ENCODE data around the gene NCOA1.
"Not testable (repeated sequence)": the region's sequence is repeated elsewhere in the genome, so short reads cannot be mapped to it uniquely, and the experiment has no call there.

Gene NCOA1

DNA sequence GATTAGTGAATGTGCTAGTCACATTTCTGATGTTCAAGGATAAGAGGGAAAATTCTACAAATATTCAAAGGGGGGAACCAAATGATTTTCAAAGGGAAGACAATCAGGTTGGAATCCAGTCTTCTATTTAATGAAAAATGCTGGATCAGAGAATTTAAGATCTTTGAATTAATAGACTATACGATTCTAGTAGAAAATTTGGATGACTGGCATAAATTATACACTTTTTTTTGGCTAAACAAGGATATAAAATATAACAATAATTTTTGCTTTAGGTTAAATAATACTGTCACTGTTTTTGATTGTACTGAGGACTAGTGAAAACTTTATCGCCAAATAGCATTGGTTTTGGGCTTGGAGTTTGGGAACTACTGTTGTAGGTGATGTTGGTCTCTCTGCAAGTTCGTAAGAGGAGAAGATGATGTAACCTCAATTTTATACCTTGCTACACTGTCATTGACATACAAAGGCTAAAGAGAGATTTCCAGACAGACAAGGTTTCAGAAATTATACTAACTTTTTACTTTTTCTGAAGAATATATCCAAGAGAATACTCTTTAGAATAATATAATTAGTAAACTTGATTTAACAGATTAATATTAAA lies 51.3 kb downstream of the NCOA1 start:
- no peak for DNase-seq

DNA sequence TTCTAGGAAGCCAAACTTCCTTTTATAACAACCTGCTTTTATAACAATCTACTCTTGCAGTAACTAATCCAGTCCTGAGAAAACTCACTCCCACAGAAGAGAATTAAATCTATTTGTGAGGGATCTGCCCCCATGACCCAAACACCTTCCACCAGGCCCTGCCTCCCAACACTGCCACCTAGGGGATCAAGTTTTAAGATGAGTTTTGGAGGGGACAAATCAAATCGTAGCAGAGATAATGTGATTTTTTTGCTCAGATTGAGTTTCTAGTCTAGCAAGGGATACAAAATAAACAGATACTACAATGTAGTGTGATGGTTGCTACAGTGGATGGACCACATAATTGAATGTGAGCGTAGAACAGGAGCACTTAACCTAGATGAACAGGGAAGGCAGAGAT lies 52.2 kb downstream of the NCOA1 start:
- no peak for DNase-seq

DNA sequence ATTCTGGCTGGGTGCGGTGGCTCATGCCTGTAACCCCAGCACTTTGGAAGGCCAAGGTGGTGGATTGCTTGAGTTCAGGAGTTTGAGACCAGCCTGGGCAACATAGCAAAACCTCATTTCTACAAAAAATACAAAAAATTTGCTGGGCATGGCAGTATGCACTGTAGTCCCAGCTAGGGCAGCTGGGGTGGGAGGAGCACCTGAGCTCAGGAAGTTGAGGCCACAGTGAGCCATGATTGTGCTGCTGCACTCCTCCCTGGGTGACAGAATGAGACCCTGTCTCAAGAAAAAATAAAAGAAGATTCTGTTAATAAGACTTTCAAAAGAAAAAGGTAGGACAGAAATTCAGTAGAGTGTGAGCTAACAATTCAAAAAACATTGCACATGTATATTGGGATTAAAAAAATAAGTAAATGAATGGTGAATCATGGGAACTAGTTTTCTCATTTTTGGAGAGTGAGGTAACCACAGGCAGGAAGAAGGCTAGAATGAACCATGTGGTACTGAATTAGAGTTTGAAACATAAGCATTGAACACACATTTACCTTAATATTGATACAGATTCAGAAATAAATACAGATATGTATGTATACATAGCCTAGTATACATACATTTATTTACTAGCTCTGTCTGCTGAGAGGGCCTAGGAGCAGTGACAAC lies 53.5 kb downstream of the NCOA1 start:
- no peak for DNase-seq

DNA sequence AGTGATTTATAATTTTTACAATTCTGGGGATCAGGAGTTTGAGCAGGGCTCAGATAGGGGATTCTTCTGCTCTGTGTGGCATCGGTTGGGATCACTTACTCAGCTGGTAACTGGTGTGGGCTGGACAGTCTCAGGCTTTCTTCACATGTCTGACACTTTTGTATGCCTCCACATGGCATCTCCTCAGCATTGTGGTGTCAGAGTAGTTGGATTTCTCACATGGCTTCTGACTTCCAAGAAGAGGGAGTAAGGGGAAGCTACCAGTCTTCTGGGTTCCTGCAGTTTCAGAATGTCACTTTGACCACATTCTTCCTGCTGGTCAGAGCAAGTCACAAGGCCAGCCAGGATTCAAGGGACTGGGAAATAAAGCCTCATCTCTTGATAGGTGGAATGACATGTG lies 55.6 kb downstream of the NCOA1 start:
- DNase-seq, result no peak

DNA sequence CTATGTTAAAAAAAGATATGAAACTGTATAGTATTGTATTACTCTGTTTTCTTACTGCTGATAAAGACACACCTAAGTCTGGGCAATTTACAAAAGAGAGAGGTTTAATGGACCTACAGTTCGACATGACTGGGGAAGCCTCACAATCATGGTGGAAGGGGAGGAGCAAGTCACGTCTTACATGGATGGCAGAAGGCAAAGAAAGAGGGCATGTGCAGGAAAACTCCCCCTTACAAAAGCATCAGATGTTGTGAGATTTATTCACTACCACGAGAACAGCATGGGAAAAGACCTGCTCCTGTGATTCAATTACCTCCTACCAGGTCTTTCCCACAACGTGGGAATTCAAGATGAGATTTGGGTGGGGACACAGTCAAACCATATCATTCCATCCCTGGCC lies 57.0 kb downstream of the NCOA1 start:
- DNase-seq, result no peak

DNA sequence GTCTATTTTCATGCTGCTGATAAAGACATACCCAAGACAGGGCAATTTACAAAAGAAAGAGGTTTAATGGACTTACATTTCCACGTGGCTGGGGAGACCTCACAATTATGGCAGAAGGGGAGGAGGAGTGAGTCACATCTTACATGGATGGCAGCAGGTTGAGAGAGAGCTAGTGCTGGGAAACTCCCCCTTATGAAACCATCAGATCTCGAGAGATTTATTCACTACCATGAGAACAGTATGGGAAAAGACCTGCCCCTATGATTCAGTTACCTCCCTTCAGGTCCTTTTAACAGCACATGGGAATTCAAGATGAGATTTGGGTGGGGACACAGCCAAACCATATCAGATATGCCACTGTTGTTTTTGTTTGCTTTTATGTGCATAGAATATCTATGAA lies 59.2 kb downstream of the NCOA1 start:
- not testable (repeated sequence) for DNase-seq

DNA sequence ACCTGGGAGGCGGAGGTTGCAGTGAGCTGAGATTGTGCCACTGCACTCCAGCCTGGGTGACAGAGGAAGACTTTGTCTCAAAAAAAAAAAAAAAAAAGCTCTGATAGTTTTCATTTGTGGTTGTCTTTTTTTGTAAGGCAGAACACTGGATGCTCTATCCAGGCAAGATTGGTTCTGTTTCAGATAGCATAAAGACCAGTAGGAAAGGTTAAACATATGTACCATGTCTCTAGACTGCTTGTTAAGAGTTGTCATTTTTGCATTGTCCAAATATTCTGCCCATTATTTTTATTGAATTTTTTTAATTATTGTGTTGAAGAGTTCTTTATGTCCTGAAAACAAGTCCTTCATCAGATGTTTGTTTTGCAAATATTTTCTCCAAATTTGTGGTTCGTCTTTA lies 60.0 kb downstream of the NCOA1 start:
- DNase-seq, result no peak

DNA sequence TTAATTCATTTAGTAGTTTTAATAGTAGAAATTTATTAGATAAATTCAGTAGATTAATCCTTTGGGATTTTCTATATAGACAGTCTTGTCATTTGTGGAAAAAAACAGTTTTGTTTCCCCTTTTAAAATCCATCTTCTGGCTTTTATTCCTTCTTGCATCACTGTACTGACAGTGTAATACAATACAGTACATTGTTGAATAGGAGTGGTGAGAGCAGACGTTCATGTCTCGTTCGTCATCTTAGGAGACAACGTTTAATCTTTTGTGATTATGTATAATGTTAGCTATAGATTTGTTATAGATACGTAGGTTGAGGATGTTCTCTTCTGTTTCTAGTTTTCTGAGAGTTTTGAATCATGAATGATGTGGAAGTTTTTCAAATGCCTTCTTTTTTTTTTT lies 61.8 kb downstream of the NCOA1 start:
- no peak for DNase-seq

DNA sequence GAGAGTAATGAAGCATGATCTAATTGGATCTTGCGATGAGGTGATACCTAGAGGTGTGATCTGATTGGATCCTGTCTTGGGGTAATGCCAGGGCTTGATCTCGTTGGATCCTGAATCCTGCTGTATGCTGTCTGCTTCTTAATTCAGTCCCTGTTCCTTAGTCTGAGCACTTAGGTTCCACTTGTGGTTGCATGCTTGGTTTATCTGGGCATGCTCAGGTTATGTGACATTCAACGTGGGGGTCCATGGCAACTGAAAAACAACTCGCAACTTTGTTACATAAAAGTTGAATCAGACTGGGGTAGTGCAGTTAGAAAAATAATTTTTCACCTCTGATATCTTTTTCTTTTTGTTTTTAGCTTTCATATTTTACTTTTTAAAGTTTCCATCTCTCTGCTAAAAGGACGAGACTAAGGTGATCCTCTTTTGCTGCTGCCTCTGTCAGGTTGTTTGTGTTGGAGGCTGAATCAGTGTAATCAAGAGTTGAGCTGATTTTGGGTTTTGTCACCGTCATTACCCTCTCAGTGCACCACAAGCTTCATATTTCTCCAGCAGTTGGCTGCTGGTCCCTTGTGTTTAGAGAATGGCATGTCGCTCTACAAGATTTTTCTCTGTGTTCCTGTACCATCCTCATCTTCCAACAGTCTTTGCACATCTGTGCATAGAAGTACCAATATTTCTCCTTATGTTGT lies 67.9 kb downstream of the NCOA1 start:
- no peak for DNase-seq

DNA sequence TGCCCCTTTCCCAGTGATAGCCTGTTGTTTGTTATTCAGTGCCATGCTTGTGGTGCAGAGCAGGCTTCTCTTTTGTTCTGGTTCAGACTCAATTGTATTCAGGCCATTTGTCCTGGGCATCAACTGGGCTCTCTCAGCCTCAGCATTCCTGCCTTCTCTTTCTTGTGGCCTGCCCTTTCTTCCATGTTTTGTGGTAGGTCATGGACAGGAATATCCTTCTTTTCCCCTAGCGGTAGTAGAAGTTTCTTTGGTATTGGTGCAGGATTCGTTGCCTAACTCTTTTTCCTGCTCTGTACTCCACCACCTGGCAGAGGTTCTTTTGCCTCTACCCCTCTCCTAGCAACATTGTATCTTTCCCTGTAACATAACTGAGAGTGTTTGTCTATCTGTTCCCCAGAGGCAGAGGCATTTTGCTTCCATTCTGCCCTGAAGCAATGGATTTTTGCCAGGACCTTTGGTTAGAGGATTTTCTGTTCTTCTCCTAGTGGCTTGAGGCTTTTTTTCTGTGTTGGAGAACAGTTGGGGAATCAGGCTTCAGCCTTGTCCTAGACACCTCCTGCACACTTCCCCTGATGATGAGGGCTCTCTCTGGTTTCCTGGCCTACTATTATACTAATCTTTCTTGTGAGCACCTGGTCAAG lies 68.5 kb downstream of the NCOA1 start:
- DNase-seq, result no peak

DNA sequence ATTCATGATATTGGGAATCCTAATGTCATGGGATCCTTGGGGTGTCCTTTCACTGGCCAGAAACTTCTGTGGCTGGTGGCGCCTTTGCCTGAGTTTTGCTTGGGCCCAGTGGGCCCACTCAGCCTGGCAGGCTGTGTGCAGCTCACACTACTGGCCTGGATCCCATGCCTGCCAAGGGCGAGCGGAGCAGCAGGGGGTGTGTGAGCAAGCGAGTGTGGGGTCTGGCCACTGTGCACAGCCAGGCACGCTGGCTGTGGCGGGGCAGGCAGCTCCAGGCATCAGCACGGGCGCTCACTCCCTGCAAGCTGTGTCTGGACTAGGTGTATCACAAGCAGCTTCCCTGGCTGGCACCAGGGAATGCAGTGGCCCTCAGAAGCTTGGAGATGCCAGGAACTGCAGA lies 74.5 kb downstream of the NCOA1 start:
- DNase-seq, result no peak

DNA sequence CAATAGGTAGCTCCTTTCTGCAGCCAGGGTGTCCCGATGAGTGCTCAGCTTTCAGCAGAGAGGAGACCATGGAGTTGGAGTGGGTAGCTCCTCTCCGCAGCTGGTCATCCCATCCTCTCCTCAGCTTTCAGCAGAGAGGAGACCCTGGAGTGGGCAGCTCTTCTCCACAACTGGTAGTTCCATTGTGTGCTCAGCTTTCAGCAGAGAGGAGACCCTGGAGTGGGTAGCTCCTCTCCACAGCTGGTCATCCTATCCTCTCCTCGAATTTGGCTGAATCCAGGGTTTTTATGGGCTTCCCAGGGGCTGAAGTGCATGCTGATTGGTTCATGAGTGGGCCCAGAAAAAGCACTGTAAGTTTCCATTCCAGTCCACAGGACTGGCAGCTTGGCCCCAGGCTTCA lies 75.2 kb downstream of the NCOA1 start:
- no peak for DNase-seq

DNA sequence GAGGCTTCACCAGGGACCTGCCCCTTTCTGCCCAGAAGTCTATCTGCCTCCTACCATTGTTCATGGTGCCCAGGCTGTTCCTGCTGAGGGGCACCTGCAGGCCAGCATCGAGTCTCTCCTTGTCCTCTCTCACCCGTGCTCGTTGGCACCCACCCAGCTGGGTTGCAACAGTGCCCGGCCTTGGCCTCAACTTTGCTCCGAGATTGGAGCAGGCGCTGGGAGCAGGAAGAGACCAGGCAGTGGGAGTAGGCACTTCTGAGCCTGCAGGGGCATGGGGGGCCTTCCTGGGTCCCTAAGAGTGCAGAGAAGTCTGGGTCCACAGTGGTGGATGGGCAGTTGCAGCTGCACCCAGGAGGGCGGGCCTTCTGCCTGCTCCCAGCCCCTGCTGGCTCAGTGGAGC lies 75.6 kb downstream of the NCOA1 start:
- DNase-seq, result no peak

DNA sequence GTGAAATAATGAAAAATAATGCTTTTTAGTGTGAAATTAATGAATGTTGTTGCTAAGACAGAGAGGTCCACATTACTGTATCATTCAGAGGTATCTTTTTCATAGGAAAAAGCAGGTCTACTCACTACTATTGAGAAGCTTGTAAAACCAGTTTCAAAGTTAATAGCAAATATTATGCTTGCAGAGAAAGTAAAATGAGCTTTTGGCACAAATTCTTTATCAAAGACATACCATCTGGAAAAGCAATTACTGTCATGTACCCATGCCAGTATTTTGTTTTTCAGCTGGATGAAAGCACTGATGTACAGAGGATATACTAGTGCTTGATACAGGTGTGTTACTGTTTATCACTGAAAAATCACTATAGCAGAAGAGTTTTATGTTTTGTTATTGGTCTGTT lies 77.5 kb downstream of the NCOA1 start:
- DNase-seq, result no peak

DNA sequence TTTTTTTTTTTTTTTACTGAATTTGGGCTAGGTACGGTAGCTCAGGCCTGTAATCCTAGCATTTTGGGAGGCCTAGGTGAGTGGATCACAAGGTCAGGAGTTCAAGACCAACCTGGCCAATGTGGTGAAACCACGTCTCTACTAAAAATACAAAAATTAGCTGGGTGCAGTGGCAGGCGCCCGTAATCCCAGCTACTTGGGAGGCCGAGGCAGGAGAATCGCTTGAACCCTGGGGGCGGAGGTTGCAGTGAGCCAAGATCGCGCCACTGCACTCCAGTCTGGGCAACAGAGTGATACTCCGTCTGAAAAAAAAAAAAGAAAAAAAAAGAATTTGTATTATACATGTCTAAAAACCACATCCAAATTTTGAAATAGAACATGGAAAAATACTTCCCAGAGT lies 78.5 kb downstream of the NCOA1 start:
- not testable (repeated sequence) for DNase-seq

DNA sequence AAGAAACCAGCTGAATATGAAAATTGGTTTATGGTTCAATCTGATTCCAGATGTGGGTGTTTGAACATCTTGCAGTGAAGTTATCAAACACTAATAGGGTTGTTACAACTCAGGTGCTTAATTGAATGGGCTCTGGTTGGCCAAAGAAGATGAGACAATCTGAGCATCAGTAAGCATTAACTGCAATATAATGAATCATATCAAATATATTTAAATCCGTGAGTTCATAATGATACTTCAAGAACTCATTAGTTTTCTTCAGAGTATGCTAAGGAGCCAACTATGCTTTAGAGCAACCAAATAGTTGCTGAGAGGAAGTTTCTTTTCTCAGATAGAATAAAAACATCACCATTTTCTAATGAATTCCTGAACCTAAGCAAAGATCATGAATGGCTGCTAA lies 79.2 kb downstream of the NCOA1 start:
- no peak for DNase-seq

DNA sequence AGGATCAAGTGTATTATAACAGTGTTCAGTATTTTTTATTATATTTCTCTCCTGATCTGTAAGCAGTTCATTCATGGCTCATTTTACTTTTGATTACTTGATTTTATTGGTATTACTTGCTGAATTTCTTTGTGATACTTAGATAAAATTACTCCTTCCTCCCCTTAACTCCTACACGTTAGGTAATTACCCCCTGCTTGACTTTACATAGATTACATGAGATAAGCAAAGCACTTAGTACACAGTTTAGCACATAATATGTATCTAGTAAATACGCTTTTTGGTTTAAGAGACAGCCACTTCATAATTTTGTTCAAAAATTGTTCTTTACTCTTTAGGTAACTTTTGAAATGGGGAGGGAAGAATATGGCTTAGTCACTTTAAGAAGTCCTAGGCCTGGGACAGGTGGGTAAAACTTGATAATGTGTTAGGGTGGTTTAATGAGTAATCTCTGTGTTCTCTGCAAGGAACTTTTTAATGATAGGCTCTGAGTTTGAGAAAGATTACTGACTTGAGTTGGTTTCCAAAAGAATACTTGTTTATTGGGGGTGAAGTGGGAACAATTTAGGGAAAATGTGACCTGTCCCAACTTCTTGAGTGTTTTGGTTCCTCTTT lies 80.9 kb downstream of the NCOA1 start:
- DNase-seq, result no peak

DNA sequence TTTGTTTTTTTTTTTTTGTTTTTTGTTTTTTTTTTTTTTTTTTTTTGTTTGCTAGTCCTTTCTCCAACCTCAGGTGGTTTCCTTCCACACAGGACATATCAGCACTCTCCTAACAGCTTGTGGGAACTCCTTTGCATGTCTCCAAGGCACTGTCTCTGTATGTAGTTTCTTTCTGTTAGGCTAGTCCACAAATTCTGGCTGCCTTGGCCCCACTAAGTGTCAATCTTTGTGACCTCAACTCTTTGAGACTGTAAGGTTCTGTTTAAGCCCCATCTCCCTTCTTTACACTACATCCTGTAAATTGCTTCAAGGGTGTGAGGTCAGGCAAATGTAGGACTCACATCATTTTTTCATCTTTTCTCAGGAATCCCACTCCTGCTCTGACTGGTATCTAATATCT lies 85.1 kb downstream of the NCOA1 start:
- no peak for DNase-seq

DNA sequence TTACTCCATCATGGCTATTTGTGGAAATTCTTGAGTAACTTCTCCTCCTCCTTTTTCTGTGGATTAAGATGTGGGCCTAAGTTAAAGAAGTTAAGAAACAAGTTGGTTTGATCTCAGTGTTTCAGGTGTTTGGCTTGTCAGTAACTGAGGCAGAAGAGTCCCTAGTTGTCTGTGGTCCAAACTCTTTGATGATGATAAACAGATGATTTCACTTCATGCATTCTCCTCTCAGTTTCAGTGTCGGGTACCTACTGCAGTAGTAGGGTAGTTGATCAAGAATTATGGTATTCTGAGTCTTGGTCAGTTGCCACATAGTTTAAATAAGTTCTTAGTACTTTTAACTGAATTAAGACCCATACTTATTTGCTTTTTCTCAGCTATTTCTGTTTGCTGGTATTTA lies 85.6 kb downstream of the NCOA1 start:
- no peak for DNase-seq

DNA sequence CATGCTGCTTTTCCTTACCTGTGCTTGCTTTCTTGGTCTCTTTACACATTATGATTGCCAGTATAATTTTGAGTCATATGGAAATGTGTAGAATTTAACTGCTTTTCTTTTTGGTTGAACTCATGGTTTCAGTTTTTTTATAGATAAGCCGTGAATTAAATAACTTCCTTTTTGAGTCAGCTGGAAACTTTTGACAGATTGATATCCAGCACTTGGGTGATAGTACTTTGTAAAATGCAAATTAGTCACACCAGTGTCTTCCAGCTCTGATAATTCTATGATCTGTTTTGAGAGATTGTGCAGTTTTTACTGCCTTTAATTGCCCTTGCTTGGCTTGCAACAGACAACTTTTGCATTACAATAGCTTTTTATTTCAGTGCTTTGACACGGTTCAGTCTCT lies 86.4 kb downstream of the NCOA1 start:
- no peak for DNase-seq

DNA sequence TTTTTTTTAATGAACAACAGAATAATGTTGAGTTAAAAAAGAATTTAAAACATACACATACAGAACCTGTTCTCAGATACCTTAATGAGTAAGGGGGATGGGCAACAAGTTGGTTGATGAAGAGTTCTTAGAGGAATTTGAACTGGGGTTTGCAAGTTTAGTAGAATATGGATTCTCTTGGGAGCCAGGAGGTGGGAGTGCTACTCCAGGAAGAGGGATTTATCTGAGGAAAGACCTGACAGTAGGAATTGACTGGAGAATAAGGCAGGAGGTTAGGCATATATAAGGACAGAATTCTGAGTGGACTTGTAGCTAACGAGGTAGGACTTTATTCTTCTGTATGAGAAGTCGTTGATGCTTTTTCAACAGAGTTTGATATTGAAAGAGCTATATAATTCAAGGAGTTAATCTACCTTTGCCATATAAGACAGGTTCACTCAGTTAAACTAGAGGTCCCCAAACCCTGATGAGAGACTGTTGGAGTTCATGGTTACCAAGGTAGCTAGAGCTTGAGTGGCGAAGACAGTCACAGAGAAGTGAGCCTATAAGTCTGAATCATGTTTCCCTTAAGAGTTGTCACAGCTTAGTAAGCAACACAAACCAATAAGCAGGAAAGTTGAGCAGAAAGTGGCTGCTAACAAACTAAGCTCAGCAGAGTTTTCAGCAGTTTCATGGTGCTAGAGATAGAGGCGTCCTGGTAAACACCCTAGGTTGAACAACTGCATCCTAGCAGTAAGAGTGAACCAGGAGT lies 88.2 kb downstream of the NCOA1 start:
- DNase-seq, result no peak

DNA sequence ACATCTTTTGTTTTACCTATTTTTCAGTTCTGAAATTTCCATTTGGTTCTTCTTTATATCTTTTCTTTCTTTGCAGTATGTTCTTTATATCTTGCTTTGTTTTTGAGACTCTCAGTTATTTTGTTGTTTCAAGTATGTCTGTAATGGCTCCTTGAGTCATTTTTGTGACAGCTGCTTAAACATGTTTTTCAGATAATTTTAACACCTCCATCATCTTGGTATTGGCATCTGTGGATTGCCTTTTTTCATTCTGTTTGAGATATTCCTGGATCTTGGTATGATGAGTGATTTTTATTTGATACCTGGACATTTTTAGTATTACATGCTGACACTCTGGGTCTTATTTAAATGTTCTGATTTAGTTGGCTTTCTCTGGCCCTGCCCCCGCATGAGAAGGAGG lies 89.5 kb downstream of the NCOA1 start:
- DNase-seq, result no peak

DNA sequence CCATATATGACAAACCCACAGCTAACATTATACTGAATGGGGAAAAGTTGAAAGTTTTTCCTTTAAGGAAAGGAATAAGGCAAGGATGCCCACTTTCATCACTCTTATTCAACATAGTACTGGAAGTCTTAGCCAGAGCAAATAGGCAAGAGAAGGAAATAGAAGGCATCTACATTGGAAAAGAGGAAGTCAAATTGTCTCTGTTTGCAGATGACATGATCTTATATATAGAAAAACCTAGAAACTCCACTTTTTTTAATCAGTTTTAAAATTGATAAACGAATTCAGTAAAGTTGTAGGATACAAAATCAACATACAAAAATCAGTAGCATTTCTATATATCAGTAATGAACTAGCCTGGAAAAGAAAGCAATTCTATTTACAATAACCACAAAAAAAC lies 90.9 kb downstream of the NCOA1 start:
- DNase-seq, result not testable (repeated sequence)
